DND-41 (cell line): Measurements from ENCODE around the gene TNS1.

Experiments used
- ATAC-seq: fragments of 200-7000 bp; cut with Tn5 transposase; 3 replicates; pipeline ENCODE4 v1.9.1; 2021; ENCODE audit warnings: low read depth; ENCODE audit not compliant: insufficient read depth
- DNase-seq: peaks from one replicate; pipeline ENCODE4 v3.0.0-alpha.2; 2020
- H2AFZ ChIP-seq: 2 replicates; pipeline ENCODE4 v1.6.0; 2012; ENCODE audit warnings: low read depth, low read length
- H3K27ac ChIP-seq: 2 replicates; pipeline ENCODE4 v1.5.1; 2012; ENCODE audit warnings: low read length, inconsistent platforms
- H3K27me3 ChIP-seq: fragments of 200-600 bp; sonication (generic); 2 replicates; pipeline ENCODE4 v1.6.0; 2012; ENCODE audit warnings: low read length, mild to moderate bottlenecking, inconsistent platforms; ENCODE audit not compliant: insufficient read depth, poor library complexity
- H3K36me3 ChIP-seq: 2 replicates; pipeline ENCODE4 v1.5.1; 2012; ENCODE audit warnings: low read length, inconsistent platforms; ENCODE audit not compliant: insufficient read depth
- H3K4me1 ChIP-seq: 2 replicates; pipeline ENCODE4 v1.5.1; 2012; ENCODE audit warnings: mild to moderate bottlenecking, low read length; ENCODE audit not compliant: insufficient read depth
- H3K4me2 ChIP-seq: 2 replicates; pipeline ENCODE4 v1.6.0; 2012; ENCODE audit warnings: mild to moderate bottlenecking, moderate library complexity, low read length, inconsistent platforms; ENCODE audit not compliant: insufficient read depth
- H3K4me3 ChIP-seq, 2 experiments: fragments of 200-600 bp in 1 of 2; shearing (Covaris generic) in 1 of 2; 2 replicates each; pipeline ENCODE4 v1.5.1; 2012 to 2016; ENCODE audit warnings: inconsistent platforms in 2 of 2, low read length in 2 of 2, mild to moderate bottlenecking in 2 of 2, low read depth in 1 of 2, moderate library complexity in 1 of 2
- H3K79me2 ChIP-seq: 2 replicates; pipeline ENCODE4 v1.6.0; 2012; ENCODE audit warnings: low read length, inconsistent platforms; ENCODE audit not compliant: insufficient read depth
- H3K9ac ChIP-seq: 2 replicates; pipeline ENCODE4 v1.6.0; 2012; ENCODE audit warnings: low read depth, mild to moderate bottlenecking, inconsistent platforms, low read length, moderate library complexity
- H3K9me3 ChIP-seq: 2 replicates; pipeline ENCODE4 v1.5.1; 2012; ENCODE audit warnings: low read length, moderate library complexity, mild to moderate bottlenecking, inconsistent platforms; ENCODE audit not compliant: insufficient read depth, severe bottlenecking
- H4K20me1 ChIP-seq: 2 replicates; pipeline ENCODE4 v1.6.0; 2012; ENCODE audit warnings: low read length; ENCODE audit not compliant: insufficient read depth
- EZH2 ChIP-seq: IDR thresholded peaks from 3 replicates; pipeline ENCODE4 v1.6.1; 2012; ENCODE audit warnings: borderline replicate concordance, low read depth, mild to moderate bottlenecking, moderate library complexity, low read length, inconsistent platforms; ENCODE audit not compliant: severe bottlenecking
- TF ChIP-seq, protein P1 (sequence below): IDR thresholded peaks from 2 replicates; pipeline ENCODE4 v1.5.1; 2012; ENCODE audit warnings: borderline replicate concordance, low read length, moderate library complexity, mild to moderate bottlenecking; ENCODE audit not compliant: poor library complexity, severe bottlenecking; ENCODE audit errors: extremely low read depth

Gene TNS1

DNA sequence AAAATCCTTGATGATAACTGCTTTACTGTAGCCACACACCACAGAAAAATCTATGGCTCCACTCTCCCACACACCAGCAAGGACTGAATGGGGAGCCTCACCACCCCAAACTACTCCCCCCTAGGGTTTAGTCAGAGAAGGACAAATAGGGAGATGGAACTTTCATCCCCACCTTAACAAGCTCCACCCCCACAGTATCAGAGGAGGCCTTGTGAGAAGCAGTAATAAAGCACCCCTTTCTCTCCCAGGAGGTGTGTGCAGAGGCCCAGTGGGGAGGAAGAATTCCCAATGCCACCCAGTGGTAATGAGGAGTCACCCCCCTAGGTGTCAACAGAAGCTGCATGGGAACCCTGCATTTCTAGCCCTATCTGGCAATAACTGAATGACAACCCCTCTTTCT is 224.9 kb downstream of the TNS1 start:
- Histone ChIP-seq H3K27me3 (peaks cover 20% of the 10 kb centered on the region), H3K9me3 (no peaks in the 10 kb centered on the region), H3K4me2 (no peak overlapping the region), H3K4me1 (no peaks in the 10 kb centered on the region), H3K79me2 (no peaks in the 10 kb centered on the region), H3K27ac (no peak overlapping the region), H3K9ac (no peak overlapping the region), H3K4me3 (no peak overlapping the region), H4K20me1 (no peaks in the 10 kb centered on the region), H2AFZ (no peak overlapping the region), H3K36me3 (no peaks in the 10 kb centered on the region)
- ATAC-seq = no peak
- TF ChIP-seq, protein P1, sequence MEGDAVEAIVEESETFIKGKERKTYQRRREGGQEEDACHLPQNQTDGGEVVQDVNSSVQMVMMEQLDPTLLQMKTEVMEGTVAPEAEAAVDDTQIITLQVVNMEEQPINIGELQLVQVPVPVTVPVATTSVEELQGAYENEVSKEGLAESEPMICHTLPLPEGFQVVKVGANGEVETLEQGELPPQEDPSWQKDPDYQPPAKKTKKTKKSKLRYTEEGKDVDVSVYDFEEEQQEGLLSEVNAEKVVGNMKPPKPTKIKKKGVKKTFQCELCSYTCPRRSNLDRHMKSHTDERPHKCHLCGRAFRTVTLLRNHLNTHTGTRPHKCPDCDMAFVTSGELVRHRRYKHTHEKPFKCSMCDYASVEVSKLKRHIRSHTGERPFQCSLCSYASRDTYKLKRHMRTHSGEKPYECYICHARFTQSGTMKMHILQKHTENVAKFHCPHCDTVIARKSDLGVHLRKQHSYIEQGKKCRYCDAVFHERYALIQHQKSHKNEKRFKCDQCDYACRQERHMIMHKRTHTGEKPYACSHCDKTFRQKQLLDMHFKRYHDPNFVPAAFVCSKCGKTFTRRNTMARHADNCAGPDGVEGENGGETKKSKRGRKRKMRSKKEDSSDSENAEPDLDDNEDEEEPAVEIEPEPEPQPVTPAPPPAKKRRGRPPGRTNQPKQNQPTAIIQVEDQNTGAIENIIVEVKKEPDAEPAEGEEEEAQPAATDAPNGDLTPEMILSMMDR = no peak
- no peak for TF ChIP-seq EZH2
- DNase-seq = no peak

GRCh38 chr2:217776631-217777030 is 226.2 kb downstream of the TNS1 start:
- Histone ChIP-seq H2AFZ (no peak overlapping the region), H3K27ac (no peak overlapping the region), H4K20me1 (no peaks in the 10 kb centered on the region), H3K79me2 (no peaks in the 10 kb centered on the region), H3K9ac (no peak overlapping the region), H3K9me3 (no peaks in the 10 kb centered on the region), H3K4me1 (no peaks in the 10 kb centered on the region), H3K36me3 (no peaks in the 10 kb centered on the region), H3K27me3 (peaks cover 25% of the 10 kb centered on the region), H3K4me2 (no peak overlapping the region), H3K4me3 (no peak overlapping the region)
- TF ChIP-seq EZH2 = no peak
- TF ChIP-seq, protein P1 = no peak
- no peak for ATAC-seq
- DNase-seq = no peak

DNA sequence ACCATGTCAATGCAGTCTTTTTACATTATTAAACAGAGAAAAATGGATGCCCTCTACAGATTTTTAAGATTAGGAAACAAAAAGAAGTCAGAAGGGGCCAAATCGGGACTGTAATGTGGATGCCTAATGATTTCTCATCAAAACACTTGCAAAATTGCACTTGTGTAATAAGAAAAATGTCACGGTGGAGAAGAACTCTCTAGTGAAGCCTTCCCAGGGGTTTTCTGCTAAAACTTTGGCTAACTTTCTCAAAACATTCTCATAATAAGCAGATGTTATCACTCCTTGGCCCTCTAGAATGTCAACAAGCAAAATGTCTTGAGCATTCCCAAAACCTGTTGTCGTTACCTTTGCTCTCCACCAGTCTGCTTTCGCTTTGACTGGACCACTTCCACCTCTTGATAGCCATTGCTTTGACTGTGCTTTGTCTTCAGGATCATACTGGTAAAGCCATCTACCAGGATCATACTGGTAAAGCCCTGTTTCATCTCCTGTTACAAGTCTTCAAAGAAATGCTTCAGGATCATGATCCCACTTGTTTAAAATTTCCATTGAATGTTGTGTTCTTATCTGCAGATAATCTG is 226.8 kb downstream of the TNS1 start:
- Histone ChIP-seq H3K27me3 (peaks cover 25% of the 10 kb centered on the region), H3K79me2 (no peaks in the 10 kb centered on the region), H3K4me3 (no peak overlapping the region), H3K27ac (no peak overlapping the region), H3K4me2 (no peak overlapping the region), H3K36me3 (no peaks in the 10 kb centered on the region), H3K4me1 (no peaks in the 10 kb centered on the region), H2AFZ (no peak overlapping the region), H4K20me1 (no peaks in the 10 kb centered on the region), H3K9ac (no peak overlapping the region), H3K9me3 (no peaks in the 10 kb centered on the region)
- DNase-seq (no peak), ATAC-seq (no peak)
- no peak for TF ChIP-seq EZH2
- TF ChIP-seq, protein P1 = no peak
